HepG2 (cell line): ENCODE data around the gene CNR2. TPM values are rescaled to one million over a fixed set of nuclear protein-coding genes. Genes with fewer than 3 reads are reported as not detected.

Experiments used
- HMG20B ChIP-seq: conservative IDR thresholded peaks from 2 replicates; pipeline ENCODE4 v1.6.1; 2016; ENCODE audit warnings: missing genetic modification reagents, missing compliant biosample characterization
- IKZF4 ChIP-seq: sonication (generic); formaldehyde crosslinking; IDR thresholded peaks from 2 replicates; pipeline ENCODE4 v1.5.1; 2020; ENCODE audit warnings: borderline replicate concordance, mild to moderate bottlenecking, low read depth, missing genetic modification reagents; ENCODE audit errors: not compliant biosample characterization
- KDM6A ChIP-seq: IDR thresholded peaks from 2 replicates; pipeline ENCODE4 v1.6.1; 2016; ENCODE audit warnings: low read depth
- MIER3 ChIP-seq: IDR thresholded peaks from 2 replicates; pipeline ENCODE4 v1.6.1; 2016; ENCODE audit warnings: missing compliant biosample characterization, borderline replicate concordance
- NFRKB ChIP-seq: fragments of 450-650 bp; IDR thresholded peaks from 2 replicates; pipeline ENCODE4 v1.6.1; 2017
- PTBP1 ChIP-seq: fragments of 200-400 bp; formaldehyde crosslinking; IDR thresholded peaks from 2 replicates; pipeline ENCODE4 v1.6.1; 2018; ENCODE audit warnings: low read length, low read depth; ENCODE audit not compliant: poor library complexity, severe bottlenecking
- SP2 ChIP-seq: sonication (generic); formaldehyde crosslinking; IDR thresholded peaks from 2 replicates; pipeline ENCODE4 v1.5.1; 2020; ENCODE audit warnings: mild to moderate bottlenecking, missing genetic modification reagents
- TBX3 ChIP-seq: fragments of 450-650 bp; IDR thresholded peaks from 2 replicates; pipeline ENCODE4 v1.6.1; 2017; ENCODE audit warnings: antibody characterized with exemption, mild to moderate bottlenecking, inconsistent platforms, borderline replicate concordance
- ZNF260 ChIP-seq: sonication (generic); formaldehyde crosslinking; IDR thresholded peaks from 2 replicates; pipeline ENCODE4 v1.4.0; 2020; ENCODE audit warnings: missing genetic modification reagents, low read depth, mild to moderate bottlenecking, borderline replicate concordance
- ZNF547 ChIP-seq: sonication (generic); formaldehyde crosslinking; IDR thresholded peaks from 2 replicates; pipeline ENCODE4 v1.5.1; 2020; ENCODE audit warnings: mild to moderate bottlenecking, missing genetic modification reagents
- ZNF552 ChIP-seq: sonication (generic); formaldehyde crosslinking; IDR thresholded peaks from 2 replicates; pipeline ENCODE4 v1.9.0; 2022; ENCODE audit warnings: missing genetic modification reagents, mild to moderate bottlenecking, borderline replicate concordance
- ZNF562 ChIP-seq: sonication (generic); formaldehyde crosslinking; IDR thresholded peaks from 2 replicates; pipeline ENCODE4 v1.8.0; 2022; ENCODE audit warnings: missing genetic modification reagents, borderline replicate concordance
- ZNF616 ChIP-seq: sonication (generic); formaldehyde crosslinking; IDR thresholded peaks from 2 replicates; pipeline ENCODE4 v1.5.0; 2020; ENCODE audit warnings: low read depth, mild to moderate bottlenecking, missing genetic modification reagents
- ZNF75D ChIP-seq: sonication (generic); formaldehyde crosslinking; IDR thresholded peaks from 2 replicates; pipeline ENCODE4 v1.8.1; 2023; ENCODE audit warnings: missing genetic modification reagents, mild to moderate bottlenecking, borderline replicate concordance
- polyA plus RNA-seq, 8 experiments: library from polyadenylated mRNA; depleted of rRNA in 3 of 8; stranded (reverse) in 7 of 8; unstranded in 1 of 8; fragments of >200 nt; fragmentation: Illumina TruSeq in 4 of 8; extraction: Trizol in 4 of 8; gene quantifications; 2 replicates each; pipeline versions ENCODE4 v1.2.1 to v1.2.3, GENCODE V29; 2011 to 2016; ENCODE audit warnings: low read depth in 4 of 8, missing spikeins in 1 of 8, mixed read lengths in 1 of 8; ENCODE audit not compliant: insufficient read depth in 1 of 8
- total RNA-seq, 5 experiments: library from RNA; depleted of rRNA; stranded (reverse); fragments of >200 nt; fragmentation: Illumina TruSeq; extraction: Trizol; gene quantifications; 2 replicates each; pipeline ENCODE4 v1.2.3, GENCODE V29; 2016; ENCODE audit warnings: low read depth in 1 of 5
- TF ChIP-seq, protein P1 (sequence below): sonication (generic); formaldehyde crosslinking; IDR thresholded peaks from 2 replicates; pipeline ENCODE4 v1.5.0; 2020; ENCODE audit warnings: mild to moderate bottlenecking, missing genetic modification reagents
- TF ChIP-seq, protein P2 (sequence below): sonication (generic); formaldehyde crosslinking; IDR thresholded peaks from 2 replicates; pipeline ENCODE4 v1.5.1; 2020; ENCODE audit warnings: mild to moderate bottlenecking, missing genetic modification reagents, moderate library complexity
- TF ChIP-seq, protein P3 (sequence below): sonication (generic); formaldehyde crosslinking; IDR thresholded peaks from 2 replicates; pipeline ENCODE4 v1.4.0; 2020; ENCODE audit warnings: mild to moderate bottlenecking, missing genetic modification reagents
- TF ChIP-seq, protein P4 (sequence below): sonication (generic); formaldehyde crosslinking; IDR thresholded peaks from 2 replicates; pipeline ENCODE4 v1.4.0; 2020; ENCODE audit warnings: missing genetic modification reagents
- TF ChIP-seq, protein P5 (sequence below): sonication (generic); formaldehyde crosslinking; IDR thresholded peaks from 2 replicates; pipeline ENCODE4 v1.4.0; 2020; ENCODE audit warnings: mild to moderate bottlenecking, missing genetic modification reagents
- TF ChIP-seq, protein P6 (sequence below): sonication (generic); formaldehyde crosslinking; conservative IDR thresholded peaks from 2 replicates; pipeline ENCODE4 v1.8.0; 2022; ENCODE audit warnings: missing genetic modification reagents

Gene CNR2
- total and polyA plus RNA-seq, 2 of the 13 experiments (the other 11 are each of a cell fraction or from before 2014, with no cell fraction given): not detected

DNA sequence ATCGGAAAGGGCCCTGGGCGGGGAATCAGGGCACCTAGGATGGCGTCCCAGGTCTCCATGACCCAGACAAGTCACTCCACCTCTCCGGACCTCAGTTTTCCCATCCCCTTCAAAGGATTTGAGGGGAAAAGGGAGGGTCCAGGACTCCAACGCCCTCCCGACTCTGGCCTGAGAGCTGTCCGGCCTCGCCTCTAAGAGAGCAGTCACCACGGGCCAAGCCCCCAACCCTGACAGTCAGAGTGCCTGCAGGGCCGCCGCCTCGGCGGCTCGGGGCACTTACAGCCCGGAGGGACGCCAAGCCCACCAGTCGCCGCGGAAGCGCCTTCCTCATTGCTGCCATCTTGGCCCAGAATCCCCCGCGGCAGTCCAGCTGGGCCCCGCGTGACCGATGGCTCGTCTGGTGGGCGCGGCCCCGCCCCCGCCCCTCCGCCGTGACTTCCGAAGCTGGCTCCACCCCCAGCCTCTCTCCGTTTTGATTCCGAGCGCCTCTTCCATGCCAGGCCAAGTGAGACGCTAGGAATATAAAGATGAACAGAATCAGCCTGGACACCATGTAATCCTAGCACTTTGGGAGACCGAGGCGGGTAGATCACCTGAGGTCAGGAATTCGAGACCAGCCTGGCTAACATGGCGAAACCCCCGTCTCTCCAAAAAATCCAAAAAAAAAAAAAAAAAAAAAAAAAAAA is 87.9 kb downstream of the CNR2 start, which contains the start of gene HMGCL (continued):
- TF ChIP-seq, protein P1, sequence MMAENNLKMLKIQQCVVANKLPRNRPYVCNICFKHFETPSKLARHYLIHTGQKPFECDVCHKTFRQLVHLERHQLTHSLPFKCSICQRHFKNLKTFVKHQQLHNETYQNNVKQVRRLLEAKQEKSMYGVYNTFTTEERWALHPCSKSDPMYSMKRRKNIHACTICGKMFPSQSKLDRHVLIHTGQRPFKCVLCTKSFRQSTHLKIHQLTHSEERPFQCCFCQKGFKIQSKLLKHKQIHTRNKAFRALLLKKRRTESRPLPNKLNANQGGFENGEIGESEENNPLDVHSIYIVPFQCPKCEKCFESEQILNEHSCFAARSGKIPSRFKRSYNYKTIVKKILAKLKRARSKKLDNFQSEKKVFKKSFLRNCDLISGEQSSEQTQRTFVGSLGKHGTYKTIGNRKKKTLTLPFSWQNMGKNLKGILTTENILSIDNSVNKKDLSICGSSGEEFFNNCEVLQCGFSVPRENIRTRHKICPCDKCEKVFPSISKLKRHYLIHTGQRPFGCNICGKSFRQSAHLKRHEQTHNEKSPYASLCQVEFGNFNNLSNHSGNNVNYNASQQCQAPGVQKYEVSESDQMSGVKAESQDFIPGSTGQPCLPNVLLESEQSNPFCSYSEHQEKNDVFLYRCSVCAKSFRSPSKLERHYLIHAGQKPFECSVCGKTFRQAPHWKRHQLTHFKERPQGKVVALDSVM (CRISPR knock-in tag): 0 out of 2 replicates have a peak, but pooled peaks have one; percentile 30
- TF ChIP-seq, protein P2, sequence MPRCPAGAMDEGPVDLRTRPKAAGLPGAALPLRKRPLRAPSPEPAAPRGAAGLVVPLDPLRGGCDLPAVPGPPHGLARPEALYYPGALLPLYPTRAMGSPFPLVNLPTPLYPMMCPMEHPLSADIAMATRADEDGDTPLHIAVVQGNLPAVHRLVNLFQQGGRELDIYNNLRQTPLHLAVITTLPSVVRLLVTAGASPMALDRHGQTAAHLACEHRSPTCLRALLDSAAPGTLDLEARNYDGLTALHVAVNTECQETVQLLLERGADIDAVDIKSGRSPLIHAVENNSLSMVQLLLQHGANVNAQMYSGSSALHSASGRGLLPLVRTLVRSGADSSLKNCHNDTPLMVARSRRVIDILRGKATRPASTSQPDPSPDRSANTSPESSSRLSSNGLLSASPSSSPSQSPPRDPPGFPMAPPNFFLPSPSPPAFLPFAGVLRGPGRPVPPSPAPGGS (CRISPR knock-in tag): peak; percentile 65; the same call in 1 of the 2 replicates
- TF ChIP-seq ZNF75D (CRISPR knock-in tag): no peak
- no peak for TF ChIP-seq ZNF260 (CRISPR knock-in tag)
- peak; percentile 82; the same call in 1 of the 2 replicates for TF ChIP-seq ZNF552
- TF ChIP-seq TBX3: no peak
- no peak for TF ChIP-seq ZNF616 (CRISPR knock-in tag)
- TF ChIP-seq PTBP1: no peak
- TF ChIP-seq SP2 (CRISPR knock-in tag): no peak
- no peak for TF ChIP-seq HMG20B (CRISPR knock-in tag)
- peak; percentile 79 for TF ChIP-seq IKZF4 (CRISPR knock-in tag)
- no peak for TF ChIP-seq ZNF562 (CRISPR knock-in tag)
- peak; percentile 80 for TF ChIP-seq ZNF547 (CRISPR knock-in tag)
- TF ChIP-seq, protein P3, sequence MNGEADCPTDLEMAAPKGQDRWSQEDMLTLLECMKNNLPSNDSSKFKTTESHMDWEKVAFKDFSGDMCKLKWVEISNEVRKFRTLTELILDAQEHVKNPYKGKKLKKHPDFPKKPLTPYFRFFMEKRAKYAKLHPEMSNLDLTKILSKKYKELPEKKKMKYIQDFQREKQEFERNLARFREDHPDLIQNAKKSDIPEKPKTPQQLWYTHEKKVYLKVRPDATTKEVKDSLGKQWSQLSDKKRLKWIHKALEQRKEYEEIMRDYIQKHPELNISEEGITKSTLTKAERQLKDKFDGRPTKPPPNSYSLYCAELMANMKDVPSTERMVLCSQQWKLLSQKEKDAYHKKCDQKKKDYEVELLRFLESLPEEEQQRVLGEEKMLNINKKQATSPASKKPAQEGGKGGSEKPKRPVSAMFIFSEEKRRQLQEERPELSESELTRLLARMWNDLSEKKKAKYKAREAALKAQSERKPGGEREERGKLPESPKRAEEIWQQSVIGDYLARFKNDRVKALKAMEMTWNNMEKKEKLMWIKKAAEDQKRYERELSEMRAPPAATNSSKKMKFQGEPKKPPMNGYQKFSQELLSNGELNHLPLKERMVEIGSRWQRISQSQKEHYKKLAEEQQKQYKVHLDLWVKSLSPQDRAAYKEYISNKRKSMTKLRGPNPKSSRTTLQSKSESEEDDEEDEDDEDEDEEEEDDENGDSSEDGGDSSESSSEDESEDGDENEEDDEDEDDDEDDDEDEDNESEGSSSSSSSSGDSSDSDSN (CRISPR knock-in tag): peak; percentile 75
- peak; percentile 55 for TF ChIP-seq MIER3
- TF ChIP-seq KDM6A (CRISPR knock-in tag): 0 out of 2 replicates have a peak, but pooled peaks have one; percentile 11
- TF ChIP-seq, protein P4, sequence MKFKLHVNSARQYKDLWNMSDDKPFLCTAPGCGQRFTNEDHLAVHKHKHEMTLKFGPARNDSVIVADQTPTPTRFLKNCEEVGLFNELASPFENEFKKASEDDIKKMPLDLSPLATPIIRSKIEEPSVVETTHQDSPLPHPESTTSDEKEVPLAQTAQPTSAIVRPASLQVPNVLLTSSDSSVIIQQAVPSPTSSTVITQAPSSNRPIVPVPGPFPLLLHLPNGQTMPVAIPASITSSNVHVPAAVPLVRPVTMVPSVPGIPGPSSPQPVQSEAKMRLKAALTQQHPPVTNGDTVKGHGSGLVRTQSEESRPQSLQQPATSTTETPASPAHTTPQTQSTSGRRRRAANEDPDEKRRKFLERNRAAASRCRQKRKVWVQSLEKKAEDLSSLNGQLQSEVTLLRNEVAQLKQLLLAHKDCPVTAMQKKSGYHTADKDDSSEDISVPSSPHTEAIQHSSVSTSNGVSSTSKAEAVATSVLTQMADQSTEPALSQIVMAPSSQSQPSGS (CRISPR knock-in tag): peak; percentile 31; the same call in 1 of the 2 replicates
- TF ChIP-seq, protein P5, sequence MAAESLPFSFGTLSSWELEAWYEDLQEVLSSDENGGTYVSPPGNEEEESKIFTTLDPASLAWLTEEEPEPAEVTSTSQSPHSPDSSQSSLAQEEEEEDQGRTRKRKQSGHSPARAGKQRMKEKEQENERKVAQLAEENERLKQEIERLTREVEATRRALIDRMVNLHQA (CRISPR knock-in tag): no peak
- no peak for TF ChIP-seq NFRKB
- TF ChIP-seq, protein P6, sequence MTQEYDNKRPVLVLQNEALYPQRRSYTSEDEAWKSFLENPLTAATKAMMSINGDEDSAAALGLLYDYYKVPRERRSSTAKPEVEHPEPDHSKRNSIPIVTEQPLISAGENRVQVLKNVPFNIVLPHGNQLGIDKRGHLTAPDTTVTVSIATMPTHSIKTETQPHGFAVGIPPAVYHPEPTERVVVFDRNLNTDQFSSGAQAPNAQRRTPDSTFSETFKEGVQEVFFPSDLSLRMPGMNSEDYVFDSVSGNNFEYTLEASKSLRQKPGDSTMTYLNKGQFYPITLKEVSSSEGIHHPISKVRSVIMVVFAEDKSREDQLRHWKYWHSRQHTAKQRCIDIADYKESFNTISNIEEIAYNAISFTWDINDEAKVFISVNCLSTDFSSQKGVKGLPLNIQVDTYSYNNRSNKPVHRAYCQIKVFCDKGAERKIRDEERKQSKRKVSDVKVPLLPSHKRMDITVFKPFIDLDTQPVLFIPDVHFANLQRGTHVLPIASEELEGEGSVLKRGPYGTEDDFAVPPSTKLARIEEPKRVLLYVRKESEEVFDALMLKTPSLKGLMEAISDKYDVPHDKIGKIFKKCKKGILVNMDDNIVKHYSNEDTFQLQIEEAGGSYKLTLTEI (CRISPR knock-in tag): no peak
